Measurements from ENCODE around the gene CLEC17A. TPM values are rescaled to one million over a fixed set of nuclear protein-coding genes. Genes with fewer than 3 reads are reported as not detected.
"Not testable (repeated sequence)": the region's sequence is repeated elsewhere in the genome, so short reads cannot be mapped to it uniquely, and the experiment has no call there.

Gene CLEC17A
- total RNA-seq, 2 donors from 2014 or later, result 0.42 TPM; not detected in 1

DNA sequence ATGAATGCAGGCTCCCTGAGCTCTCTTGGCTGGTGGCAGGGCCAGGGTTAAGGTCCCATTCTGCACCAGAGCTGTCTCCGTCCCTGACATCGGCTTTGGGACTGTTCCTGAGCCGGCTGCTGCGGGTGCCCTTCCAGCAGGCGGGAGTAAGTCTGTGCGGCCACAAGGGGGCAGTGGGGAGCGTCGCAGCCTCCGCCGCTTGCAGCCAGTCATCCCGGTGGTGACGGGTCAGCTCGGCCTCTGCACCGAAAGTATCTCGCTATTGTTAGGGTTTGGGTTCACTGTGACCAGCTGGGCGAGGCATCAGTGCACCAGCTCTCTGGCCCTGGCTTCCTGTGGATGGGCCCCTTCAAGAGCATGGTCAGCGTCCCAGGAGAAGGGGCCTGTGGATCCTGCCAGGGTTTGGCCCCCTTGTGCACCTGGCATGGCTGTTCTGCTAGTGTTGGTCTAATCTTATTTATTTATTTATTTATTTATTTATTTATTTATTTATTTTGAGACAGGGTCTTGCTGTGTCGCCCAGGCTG lies 26.2 kb upstream of the CLEC17A start:
- intact Hi-C loops (cut with DNase I), result loop anchor here in 1 of 2 donors (10.0 kb wide), 1 partner anchor 1568 kb away; no protein-coding TSS in a partner anchor
- DNase-seq (ENCODE audit: low spot score), result peak; percentile 93

DNA sequence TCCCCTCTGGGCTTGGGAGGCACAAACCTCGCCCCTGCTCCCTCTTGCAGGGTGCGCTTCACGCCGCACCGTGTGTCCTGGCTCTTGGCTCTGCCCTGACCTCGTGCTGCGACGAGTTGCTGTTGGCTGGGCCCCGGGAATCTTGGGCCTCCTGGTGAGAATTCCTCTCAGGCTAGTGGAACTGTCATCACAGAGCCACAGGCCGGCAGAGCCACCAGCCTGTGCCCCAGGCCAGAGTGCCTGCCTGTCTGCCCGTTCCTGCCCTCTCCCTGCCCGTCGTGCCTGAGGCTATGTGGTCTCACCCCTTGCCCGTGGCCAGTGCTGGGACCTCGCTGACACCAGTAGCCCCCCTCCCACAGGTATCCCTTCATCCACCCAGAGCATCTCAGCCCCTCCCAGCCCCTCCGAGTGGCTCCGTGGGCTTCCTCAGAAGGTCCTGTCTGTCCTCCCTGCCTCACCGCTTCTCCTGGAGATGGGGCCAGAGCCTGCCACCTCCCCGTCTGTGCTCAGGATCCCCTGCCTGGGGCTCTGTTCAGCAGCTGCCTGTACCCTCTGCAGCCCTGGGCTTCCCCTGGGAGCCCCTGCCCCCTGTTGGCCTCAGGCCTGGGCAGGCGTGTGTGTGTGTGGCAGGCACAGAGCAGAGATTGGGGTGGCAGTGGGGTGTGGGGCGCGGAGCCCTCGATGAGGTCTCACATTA lies 24.4 kb upstream of the CLEC17A start:
- no peak for DNase-seq (ENCODE audit: low spot score)
- intact Hi-C loops (cut with DNase I), result loop anchor here in 1 of 2 donors (10.0 kb wide), 1 partner anchor 1566 kb away; no protein-coding TSS in a partner anchor

DNA sequence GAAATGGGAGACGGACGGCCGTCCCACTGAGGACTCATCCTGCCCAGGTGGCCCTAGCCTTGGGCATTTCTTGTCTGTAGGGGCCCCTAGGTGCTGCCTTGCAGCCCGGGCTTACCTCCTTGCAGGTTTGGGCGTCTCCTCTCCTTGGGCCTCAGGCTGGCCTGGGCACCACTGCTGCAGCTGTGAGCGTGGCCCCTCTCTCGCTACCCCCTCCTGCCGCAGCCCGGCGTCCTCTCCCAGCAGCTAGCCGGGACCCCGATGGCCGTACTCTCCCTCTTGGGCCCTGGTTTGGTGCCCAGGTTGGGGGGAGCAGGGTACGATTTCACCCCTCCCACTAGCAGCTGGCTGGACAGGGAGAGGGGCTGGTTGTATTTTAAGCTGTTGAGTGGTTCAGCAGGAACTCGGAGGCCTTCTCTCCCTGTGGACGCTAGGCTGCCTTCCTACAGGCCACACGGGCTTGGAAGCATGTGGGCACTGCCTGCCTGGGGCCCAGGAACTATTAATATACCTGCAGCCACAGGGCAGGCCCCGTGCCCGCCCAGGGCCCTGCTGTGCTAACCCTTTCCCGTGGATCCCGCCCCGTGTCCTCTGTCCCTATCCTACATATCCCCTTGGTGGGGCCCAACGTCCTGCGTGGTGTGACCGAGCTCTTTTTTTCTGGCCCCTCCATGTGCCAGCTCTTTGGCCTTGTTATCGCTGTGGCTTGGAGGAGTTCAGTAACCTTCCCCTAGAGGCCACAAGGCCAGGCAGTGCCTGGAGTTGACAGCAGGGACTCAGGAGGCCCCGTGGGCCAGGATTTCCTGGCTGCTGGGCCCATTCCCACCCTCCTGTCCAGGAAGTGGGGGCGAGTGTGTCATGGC lies 22.7 kb upstream of the CLEC17A start:
- no peak for DNase-seq (ENCODE audit: low spot score)
- intact Hi-C loops (cut with DNase I), result loop anchor here in 1 of 2 donors (10.0 kb wide), 1 partner anchor 1565 kb away; no protein-coding TSS in a partner anchor

DNA sequence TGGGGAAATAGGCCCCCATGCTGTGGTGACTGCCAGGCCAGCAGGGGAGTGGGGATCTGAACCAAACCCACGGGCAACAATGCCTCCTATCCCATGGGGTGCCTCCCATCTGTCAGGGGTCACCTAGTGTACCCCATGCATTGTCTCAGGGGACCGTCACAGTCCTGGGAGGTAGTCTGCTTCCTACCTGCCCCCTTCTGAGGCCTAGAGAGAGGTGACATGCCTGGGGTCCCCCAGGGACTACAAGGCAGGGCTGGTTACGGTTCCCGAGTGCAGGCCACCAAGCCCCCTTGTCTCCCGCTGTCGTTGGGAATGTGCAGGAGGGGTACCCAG lies 22.1 kb upstream of the CLEC17A start:
- DNase-seq (ENCODE audit: low spot score), result no peak
- intact Hi-C loops (cut with DNase I), result no loop called here

DNA sequence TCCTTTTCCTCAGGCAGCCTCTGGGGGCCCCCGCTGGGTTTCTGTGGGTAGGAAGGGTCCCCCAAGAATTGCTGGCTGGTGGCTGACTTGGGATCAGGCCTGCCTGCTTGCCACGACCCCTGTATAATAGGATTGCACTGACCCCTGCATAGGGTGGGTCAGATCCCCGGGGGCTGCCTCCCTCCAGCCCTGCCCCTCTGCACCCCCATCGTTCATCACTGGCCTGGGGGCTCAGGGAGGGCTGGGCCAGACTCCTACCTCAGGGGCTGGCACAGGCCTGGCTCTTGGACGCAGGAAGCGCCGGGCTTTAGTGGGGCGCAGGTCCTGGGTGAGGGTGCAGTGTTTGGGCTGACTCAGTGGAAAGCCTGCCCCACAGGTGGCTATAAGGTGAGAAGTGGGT lies 21.6 kb upstream of the CLEC17A start:
- DNase-seq (ENCODE audit: low spot score), result no peak
- intact Hi-C loops (cut with DNase I), result no loop called here

DNA sequence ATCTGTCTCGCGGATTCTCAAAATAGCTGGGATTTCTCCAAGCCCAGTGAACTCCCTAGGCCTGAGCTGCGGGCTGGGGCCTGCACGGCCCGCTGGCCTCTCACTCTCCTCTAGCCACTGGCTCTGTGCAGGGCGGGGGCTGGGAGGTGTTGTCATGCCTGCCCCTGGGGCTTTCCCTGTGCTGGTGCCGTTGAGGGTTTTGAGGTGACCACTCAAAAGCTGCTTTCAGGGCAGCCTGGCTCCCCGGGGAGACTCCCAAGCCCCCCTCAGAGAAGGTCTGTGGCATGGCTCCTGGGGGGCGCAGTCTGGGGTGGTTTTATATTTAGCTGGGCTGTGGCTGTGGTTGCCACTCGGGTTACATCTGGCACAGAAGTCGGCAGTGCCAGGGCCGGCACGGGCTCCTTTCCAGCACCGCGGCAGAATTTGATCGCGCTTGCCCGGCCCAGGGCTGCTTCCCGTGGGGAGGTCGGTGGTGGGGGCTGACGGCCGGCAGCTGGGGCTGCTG lies 21.0 kb upstream of the CLEC17A start:
- no peak for DNase-seq (ENCODE audit: low spot score)
- intact Hi-C loops (cut with DNase I), result no loop called here

DNA sequence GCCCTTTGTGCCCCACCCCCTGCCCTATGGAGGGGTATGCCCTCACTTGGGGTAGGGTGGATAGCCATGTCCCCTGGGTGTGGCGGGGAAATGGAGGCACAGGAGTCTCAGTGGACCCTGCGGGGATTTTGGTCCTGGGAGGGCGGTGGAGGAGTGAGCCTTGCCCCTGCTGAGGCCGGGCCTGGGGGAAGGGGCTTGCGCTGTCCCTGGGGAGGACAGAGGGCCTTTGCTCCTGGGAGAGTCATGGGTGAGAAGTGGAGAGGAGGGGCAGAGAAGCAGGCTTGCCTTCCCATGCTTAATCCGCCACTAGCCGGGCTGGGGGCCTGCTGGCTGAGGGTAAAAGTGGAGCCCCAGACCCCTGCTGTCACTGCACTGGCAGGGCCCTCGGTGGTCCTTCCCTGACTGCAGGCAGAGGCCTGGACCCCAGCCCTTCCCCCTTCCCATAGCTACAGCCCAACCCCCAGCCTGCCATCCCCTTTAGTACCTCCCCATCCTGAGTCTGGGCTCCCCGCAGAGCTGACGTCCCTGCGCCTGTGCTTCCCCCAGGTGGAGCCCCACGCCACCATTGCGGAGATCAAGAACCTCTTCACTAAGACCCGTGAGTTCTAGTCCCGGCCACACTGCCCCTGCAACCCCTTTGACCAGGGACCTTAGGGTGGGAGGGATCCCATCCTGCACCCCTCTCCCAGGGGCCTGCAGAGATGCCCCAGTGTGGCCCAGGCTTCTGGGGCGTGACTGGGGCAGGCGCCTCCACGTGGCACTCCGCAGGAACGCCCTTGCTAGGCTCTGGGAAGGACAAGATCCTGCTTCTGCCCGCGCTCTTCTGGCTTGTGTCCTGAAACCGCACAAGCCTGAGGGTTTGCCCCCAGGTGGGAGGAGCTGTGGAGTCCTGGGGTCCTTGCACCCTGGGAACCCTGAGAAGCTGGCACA lies 20.0 kb upstream of the CLEC17A start:
- no peak for DNase-seq (ENCODE audit: low spot score)
- intact Hi-C loops (cut with DNase I), result no loop called here

DNA sequence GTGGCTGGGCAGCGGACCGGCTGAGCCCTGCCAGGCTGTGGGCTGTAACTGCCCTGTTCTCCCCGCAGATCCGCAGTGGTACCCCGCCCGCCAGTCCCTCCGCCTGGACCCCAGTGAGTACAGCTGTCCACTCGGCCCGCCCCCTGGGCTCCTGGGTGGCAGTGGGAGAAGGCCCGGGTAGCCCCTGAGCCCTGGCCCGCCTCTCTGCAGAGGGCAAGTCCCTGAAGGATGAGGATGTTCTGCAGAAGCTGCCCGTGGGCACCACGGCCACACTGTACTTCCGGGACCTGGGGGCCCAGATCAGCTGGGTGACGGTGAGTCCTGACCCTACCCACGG lies 19.3 kb upstream of the CLEC17A start:
- DNase-seq (ENCODE audit: low spot score), result no peak
- intact Hi-C loops (cut with DNase I), result no loop called here

DNA sequence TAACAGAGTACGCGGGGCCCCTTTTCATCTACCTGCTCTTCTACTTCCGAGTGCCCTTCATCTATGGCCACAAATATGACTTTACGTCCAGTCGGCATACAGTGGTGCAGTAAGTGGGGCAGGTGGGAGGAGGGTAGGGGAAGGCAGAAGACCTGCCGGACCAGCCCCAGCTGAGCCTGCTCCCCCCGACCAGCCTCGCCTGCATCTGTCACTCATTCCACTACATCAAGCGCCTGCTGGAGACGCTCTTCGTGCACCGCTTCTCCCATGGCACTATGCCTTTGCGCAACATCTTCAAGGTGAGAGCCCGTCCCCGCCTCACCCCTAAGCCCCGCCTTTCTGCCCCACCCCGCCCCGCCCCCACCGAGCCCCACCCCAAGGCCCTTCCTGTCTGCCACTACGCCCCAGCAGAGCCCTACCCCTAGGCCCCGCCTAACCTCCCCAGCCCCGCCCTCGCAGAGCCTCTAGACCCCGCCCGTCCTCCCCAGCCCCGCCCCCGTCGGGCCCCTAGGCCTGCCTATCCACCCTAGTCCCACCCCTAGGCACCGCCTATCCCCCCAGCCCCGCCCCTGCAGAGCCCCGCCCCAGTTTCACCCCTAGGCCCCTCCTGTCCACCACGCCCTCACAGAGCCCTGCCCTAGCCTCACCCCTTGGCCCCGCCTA lies 18.8 kb upstream of the CLEC17A start:
- no peak for DNase-seq (ENCODE audit: low spot score)
- intact Hi-C loops (cut with DNase I), result no loop called here

DNA sequence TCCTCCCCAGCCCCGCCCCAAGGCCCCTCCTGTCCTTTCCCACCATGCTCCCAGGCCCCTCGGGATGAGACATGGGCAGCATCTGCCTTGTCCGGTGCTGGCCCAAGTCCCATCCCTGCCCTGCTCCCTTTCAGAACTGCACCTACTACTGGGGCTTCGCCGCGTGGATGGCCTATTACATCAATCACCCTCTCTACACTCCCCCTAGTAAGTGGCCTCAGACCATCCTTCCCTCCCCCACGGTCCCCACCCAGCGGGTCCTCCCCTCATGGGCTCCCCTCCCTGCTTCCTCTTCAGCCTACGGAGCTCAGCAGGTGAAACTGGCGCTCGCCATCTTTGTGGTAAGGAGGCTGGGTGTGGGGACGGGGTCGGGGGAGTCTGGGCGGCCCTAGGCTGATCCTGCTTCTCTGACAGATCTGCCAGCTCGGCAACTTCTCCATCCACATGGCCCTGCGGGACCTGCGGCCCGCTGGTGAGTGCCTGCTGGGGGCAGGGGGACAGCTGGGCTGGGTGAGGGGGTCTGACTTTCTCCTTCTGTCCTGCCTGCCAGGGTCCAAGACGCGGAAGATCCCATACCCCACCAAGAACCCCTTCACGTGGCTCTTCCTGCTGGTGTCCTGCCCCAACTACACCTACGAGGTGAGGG lies 18.1 kb upstream of the CLEC17A start:
- not testable (repeated sequence) for DNase-seq (ENCODE audit: low spot score)
- intact Hi-C loops (cut with DNase I), result loop anchor here in 1 of 2 donors (5.0 kb wide), 1 partner anchor 123 kb away; no protein-coding TSS in a partner anchor

DNA sequence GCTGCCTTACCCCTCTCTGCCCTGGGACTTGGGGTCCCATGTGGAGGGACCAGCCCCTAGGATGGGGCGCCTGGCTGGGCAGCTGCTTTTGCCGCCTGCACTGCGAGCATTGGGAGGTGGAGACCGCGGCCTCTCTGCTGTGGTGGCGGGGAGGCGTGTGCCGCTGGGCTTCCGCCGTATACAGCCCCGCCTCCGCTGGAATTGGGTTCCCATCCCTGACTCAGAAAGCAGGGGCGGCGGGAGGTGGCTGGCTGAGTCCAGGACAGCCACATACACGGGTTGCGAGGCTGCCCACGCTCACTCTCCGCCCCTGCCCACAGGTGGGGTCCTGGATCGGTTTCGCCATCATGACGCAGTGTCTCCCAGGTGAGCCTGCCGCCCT lies 17.6 kb upstream of the CLEC17A start:
- intact Hi-C loops (cut with DNase I), result loop anchor here in 1 of 2 donors (5.0 kb wide), 1 partner anchor 122 kb away; no protein-coding TSS in a partner anchor

DNA sequence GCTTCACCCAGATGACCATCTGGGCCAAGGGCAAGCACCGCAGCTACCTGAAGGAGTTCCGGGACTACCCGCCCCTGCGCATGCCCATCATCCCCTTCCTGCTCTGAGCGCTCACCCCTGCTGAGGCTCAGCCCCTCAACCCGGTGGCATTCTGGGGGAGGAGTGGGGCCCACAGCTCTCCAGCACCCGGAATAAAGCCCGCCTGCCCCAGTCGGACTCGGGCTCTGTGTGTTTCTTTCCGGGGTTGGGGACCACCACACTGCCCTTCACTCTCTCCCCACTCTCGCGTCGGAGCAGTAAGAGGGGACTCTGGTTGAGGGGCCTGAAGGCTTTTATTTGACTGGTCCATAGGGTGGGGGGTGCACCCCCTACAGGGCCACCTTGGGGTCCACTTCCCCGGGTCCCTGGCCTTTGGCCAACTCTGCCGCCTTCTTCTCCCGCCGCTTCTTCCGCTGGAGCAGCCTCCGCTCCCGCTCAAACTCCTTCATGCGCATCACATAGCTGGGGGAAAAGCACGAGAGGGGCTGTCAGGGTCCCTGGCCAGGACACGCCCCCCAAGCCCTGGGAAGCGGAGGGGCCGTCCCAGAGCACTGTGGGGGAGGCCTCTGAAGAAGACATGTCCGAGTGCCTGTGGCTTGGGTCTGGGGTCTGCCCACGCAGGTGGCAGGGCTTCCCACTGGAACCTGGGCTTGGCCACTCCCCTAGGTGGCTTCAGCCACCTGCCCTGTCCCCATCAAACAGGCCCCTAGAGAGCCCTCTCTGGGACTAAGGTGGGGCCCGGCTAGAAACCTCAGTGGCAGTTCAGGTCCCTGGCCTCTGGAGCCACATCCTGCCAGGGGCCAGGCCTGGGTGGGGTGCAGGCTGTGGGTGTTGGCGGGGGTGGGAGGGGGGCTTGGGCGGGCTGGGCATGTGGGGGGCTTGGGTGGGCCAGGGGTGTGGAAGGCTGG lies 16.8 kb upstream of the CLEC17A start:
- no peak for DNase-seq (ENCODE audit: low spot score)
- intact Hi-C loops (cut with DNase I), result loop anchor here in 1 of 2 donors (5.0 kb wide), 1 partner anchor 121 kb away; no protein-coding TSS in a partner anchor

More for the DNA sequence above, 17.6 kb upstream of the CLEC17A start:
- DNase-seq (ENCODE audit: low spot score), result no peak

DNA sequence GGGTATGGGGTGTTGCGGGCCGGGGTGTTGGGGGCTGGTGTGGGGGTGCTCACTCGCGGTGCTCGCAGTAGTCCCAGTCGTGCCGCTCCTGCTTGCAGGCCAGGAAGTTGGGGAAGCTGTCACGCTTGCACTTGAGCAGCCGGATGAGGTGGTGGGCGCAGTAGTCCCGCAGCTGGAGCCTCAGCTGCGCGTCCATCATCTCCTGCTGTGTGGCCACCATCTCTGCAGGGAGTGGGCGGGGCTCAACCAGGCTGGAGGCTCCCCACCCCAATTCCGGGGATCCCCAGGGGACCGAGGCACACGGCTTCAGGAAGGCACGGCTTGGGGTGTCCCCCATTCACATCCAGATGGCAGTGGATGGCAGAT lies 16.2 kb upstream of the CLEC17A start:
- DNase-seq (ENCODE audit: low spot score), result no peak
- intact Hi-C loops (cut with DNase I), result loop anchor here in 1 of 2 donors (5.0 kb wide), 1 partner anchor 121 kb away; no protein-coding TSS in a partner anchor

DNA sequence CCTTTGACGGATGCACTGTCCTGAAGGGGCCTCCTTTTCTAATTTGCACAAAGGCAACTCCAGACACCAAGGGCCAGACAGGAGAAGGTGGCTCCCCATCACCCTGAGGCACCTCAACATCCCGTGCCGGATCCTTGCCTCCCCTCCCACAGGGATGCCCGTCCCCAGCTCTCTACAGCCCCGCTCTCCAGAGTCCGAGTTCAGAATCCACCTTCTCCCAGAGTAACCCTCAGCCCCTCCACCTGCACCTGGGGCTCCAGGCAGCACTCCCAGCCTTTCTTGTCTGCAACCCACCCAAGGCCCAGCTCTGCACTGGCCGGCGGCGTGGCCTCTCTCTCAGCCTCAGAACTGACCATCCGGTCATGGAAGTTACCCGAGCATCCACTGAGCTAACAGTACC lies 15.8 kb upstream of the CLEC17A start:
- intact Hi-C loops (cut with DNase I), result loop anchor here in 1 of 2 donors (5.0 kb wide), 1 partner anchor 120 kb away; no protein-coding TSS in a partner anchor
- no peak for DNase-seq (ENCODE audit: low spot score)

DNA sequence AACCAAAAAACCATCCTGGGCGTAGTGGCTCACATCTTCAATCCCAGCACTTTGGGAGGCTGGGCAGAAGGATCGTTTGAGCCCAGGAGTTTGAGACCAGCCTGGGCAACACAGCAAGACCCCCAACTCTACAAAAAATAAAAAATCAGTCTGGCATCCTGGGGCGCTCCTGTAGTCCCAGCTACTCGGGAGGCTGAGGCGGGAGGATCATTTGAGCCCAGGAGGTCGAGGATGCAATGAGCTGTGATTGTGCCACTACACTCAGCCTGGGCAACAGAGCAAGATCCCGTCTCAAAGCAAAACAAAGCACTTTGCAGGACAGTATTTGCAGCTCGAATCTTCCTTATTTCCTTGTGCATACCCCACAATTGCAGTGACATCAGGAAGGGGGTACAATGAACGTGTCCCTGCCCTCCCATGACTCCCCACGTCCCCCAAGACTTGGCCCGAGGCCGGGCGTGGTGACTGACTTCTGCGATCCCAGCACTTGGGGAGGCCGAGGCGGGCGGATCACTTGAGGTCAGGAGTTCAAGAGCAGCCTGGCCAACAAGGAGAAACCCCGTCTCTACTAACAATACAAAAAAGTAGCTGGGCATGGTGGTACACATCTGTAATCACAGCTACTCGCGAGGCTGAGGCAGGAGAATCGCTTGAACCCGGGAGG lies 11.9 kb upstream of the CLEC17A start:
- intact Hi-C loops (cut with DNase I), result no loop called here
- no peak for DNase-seq (ENCODE audit: low spot score)
